HG03558 (cell line): ENCODE results near the gene ZMYM4.

ENCODE experiments used
- ATAC-seq: cut with Tn5 transposase; IDR thresholded peaks from one replicate; pipeline ENCODE4 v1.9.1; 2021; ENCODE audit warnings: moderate number of reproducible peaks; ENCODE audit not compliant: unreplicated experiment; ENCODE audit errors: extremely low read depth

ZMYM4 gene

GRCh38 chr1:35270836-35271235 is 2.3 kb downstream of the ZMYM4 start:
- ATAC-seq, result no peak

DNA sequence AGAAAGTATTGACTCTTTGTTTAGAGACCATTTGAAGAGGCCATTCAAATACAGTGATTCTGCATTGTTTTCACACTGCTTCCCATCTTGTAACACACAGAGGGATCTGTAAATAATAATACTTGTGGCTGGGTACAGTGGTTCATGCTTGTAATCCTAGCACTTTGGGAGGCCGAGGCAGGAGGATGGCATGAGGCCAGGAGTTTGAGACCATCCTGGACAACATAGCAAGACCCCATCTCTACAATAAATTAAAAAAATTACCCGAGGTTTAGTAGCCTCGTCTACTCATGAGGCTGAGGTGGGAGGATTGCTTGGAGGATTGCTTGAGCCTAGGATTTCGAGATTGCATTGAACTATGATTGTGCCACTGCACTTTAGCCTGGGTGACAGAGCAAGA is 5.7 kb downstream of the ZMYM4 start:
- no peak for ATAC-seq

DNA sequence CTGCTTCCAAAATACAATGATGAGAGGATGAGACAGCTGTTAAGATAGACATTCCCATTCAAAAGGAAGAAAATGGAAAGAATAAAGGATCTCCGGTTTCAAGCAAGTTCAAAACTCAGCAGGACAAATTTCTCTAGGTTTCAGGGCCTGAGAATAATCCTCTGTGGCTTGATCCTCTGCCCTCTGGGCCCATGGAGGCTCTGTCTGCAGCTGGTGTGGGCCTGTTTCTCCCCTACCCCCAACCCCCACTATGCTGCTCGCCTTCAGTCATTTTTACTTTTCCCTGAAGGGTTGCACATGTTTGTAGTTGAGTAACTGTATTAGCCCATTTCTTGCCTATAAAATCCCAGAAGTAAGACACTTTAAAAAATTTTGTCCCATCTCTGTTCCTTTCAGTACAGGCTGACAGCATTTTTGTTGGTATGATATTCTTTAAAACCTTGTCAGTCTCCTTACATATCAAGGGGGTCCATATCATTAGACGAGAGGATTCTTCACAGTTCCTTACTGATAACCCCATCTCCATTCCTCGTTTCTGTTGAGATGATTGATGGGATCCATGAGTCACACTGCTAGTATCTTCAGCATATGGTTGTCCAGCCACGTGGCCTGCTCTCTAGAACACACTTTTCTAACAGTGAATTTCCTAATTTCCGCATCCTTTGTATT is 10.5 kb downstream of the ZMYM4 start:
- ATAC-seq, result no peak

GRCh38 chr1:35279555-35279904 is 11.0 kb downstream of the ZMYM4 start:
- no peak for ATAC-seq

DNA sequence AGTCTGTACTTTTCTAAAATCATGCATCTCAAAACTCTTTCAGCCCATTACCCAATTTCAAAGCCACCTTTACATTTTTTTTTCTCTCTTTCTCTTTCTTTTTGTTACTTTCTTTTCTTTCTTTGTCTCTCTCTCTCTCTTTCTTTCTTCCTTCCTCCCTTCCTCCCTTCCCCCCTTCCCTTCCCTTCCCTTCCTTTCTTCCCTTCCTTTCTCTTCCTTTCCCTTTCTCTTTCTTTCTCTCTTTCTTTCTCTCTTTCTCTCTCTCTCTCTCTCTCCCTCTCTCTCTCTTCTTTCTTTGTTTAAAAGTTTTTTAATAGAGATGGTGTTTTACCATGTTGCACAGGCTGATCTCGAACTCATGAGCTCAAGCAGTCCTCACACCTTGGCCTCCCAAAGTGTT is 11.5 kb downstream of the ZMYM4 start:
- ATAC-seq, result no peak

DNA sequence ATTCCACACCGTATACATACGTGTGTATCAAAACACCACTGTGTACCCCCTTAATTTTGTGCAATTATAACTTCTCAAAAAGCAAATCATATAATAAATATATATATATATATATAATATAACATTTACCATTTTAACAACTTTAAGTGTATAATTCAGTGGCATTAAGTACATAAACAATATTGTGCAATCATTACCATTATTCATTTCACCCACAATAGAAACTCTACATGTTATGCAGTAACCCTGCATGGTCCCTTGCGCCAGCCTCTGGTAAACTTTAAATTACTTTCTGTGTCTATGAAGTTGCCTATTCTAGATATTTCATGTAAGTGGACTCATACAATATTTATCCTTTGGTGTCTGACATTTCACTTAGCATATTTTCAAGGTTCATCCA is 13.1 kb downstream of the ZMYM4 start:
- no peak for ATAC-seq

DNA sequence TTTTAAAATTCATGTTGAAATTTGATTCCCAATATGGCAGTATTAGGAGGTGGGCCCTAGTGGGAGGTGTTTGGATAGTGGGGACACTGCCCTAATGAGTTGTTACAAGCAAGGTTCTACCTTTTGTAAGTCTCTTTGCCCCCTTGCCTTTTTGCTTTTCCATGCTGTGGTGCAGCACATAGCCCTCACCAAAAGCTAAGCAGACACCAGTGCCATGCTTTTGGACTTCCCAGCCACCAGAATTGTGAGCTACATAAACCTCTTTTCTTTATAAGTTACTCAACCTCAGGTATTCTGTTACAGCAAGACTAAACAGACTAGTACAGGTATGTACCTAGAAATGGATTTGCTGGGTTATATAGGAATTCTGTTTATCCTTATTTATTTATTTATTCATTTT is 13.7 kb downstream of the ZMYM4 start:
- no peak for ATAC-seq

- no peak for ATAC-seq
These were observed 16.3 kb downstream of the ZMYM4 start for GRCh38 chr1:35284852-35285251.

DNA sequence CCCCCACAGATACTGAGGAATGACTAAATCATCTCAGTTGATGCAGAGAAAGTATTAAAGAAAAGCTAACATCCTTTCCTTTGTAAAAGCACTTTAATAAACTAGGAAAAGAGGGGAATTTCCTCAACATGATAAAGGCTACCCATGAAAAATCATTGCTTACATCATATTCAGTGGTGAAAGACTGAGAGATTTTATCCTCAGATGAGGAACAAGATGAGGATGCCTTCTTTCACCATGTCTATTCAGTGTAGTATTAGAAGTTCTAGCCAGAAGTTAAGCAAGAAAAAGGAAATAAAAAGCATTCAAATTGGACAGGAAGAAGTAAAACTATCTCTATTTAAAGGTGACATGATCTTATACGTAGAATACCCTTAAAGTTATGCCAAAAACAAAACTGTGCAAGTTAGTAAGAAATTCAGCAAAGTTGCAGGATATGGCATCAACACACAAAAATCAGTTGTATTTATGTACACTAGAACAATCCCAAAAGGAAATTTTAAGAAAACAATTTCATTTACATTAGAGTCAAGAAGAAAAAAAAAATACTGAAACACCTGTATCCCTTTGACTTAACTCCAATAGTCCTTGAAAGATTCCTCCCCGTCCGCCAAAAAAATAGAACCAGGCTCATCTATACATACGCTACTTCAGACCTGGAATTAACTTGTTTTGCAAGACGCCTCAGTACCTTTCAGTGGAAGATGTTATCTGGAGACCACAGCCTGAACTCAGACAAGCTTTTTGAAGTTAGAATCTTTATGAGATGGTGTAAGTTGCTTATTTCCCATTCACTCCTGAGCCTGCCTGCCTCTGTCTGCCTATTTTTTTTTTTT is 17.5 kb downstream of the ZMYM4 start:
- no peak for ATAC-seq

DNA sequence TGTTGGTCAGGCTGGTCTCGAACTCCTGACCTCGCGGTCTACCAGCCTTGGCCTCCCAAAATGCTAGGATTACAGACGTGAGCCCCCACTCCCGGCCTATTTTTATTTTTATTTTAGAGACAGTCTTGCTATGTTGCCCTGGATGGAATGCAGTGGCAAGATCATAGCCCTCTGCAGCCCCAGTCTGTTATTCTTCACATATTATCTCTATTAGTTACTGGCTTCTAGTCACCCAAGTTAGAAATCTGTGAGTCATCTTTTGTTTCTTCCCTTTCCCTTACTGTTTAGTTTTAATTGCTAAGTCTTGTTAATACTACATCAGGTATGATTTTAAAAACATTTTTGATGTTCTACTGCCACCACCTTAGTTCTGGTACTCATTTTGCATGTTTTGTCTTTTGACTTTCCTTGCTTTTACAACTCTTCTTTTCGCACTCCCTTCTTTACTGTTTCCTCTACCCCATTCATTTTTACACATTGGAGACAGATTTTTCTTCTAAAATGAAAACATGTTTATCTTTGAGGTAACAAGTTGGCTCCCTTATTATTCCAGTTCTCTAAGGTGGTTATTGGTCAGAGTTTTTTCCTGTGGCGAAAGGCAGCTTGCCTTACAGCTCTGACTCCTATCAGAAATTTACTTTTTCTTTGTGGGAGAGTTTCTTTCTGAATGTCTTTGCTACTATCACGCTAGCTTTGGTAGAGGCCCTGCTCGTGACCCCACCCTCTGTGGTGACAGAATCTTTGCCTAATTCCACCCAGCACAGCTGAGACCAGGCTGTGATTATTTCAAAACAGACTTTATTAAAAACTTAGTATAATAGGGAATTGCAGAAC is 19.5 kb downstream of the ZMYM4 start:
- no peak for ATAC-seq

DNA sequence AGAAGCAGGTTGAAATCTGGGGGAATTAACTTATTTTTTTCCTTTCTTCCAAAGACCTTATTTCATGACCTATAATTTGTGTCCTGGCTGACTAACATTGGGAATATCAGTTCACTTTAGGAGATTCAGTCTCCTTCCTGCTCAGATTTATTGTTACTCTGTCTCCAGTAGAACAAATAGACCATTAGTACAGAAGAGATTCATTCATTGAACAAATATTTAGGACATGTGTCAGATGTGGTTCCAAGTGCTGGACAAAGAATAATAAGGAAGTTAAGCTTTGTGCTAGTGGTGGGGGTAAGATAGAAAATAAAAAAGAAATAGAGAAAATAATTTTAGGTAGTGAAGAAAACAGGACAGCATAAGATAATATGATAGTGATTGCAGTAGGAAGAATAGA is 20.3 kb downstream of the ZMYM4 start:
- ATAC-seq, result no peak

DNA sequence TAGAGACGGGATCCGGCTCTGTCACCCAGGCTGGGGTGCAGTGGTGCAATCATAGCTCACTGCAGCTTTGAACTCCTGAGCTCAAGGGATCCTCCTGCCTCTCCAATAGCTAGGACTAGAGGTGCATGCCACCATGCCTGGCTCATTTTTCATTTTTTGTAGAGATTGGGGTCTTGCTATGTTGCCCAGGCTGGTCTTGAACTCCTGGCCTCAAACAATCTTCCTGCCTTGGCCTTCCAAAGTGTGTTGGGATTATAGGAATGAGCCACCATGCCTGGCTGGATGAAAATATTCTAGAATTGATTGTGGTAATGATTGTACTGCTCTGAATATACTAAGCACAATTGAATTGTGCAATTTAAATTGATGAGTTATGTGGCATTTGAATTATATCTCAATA is 21.9 kb downstream of the ZMYM4 start:
- no peak for ATAC-seq

GRCh38 chr1:35294809-35295208 is 26.3 kb downstream of the ZMYM4 start:
- no peak for ATAC-seq

DNA sequence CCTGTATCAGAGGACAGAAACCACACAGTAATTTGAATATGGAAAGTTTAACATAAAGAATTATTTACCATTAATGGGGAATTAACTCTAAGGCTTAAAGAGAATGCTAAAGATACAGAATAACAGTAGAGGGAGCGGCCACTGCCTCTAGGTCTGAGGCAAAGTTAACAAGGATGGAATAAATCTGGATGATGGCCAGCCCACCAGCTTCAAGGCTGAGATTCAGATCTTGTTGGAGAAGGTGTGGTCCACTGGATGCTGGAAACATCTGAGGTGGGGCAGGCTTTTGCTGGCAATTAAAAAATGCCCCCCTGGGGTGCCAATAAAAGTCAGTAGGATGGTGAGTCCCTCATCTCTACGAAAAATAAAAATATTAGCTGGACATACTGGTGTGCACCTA is 29.4 kb downstream of the ZMYM4 start:
- no peak for ATAC-seq

- ATAC-seq, result no peak
These were observed 30.0 kb downstream of the ZMYM4 start for GRCh38 chr1:35298464-35298863.

DNA sequence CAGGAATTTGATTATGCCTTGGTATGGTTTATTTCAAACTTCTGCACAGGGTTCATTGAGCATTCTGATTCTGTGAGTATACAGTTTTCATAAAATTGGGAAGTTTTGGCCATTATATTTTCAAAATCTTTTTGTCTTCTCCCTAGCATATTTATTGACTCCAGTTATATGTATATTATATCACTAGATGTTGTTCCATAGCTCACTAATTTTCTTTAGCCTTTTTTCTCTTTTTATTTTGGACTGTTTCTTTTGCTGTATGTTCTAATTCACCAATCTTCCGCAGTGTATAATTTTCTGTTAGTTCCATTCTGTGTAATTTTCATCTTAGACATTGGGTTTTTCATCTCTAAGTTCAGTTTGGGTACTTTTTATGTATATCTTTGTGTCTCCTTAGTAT is 31.9 kb downstream of the ZMYM4 start:
- ATAC-seq, result no peak

- no peak for ATAC-seq
These were observed 33.3 kb downstream of the ZMYM4 start for GRCh38 chr1:35301674-35302392.

GRCh38 chr1:35305383-35305782 is 36.9 kb downstream of the ZMYM4 start:
- no peak for ATAC-seq

- no peak for ATAC-seq
These were observed 47.1 kb downstream of the ZMYM4 start for GRCh38 chr1:35315649-35316048.

DNA sequence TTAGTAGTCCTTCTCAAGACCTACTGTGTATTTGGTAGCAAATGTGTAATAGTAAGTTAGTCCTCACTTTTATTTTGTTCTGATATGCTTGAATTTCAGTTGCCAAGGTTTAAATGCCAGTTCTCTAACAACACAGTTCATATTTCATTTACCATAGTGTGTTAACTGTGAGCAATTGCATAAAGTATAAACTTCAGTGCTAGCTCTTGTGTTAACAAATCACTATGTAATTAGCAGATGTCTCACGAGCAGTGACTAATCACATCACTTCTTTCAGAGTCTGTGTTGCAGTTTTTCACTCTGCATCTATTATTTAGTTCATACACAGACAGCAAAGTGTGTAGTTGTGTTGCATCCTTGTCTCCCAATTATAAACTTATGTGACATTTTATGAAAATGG is 47.8 kb downstream of the ZMYM4 start:
- ATAC-seq, result no peak
